ENCODE data around the gene RPL27.
A peak's percentile ranks its signal among the peaks of the same experiment; 100 is the strongest.

The RPL27 gene

DNA sequence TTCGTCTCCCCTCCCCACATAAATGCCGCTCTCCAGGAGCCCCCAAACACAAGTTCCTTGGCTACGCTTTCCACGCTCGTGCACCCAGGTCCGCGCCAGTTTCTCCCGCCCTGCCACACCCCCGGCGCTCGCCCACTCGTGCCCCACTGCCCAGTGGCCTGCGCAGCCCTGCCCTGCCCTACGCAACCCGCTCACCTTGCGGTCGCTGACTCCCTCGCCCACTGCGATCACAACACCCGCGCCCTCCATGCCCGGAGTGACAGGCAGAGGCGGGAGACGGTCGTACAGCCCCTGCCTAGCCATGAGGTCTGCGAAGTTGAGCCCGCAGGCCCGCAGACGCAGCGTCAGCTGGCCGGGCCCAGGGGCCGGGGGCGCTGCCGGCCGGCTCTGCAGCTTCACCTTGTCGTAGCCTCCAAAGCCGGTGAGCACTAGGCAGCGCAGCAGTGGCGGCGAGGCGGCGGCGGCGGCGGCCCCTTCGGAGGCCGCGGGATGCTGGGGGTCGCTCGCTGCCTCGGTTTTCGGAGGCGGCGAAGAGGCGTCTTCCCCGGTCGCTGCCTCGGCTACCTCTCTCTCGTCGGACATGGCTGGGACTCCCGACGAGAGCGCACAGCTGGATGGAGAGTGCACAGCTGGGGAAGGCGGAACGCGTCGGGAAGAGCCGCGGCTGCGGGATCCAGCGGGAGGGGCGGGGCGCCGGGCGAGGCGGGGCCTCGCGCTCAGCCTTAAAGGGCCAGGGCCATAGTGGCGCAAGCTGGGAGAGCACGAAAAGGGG is 23.7 kb downstream of the RPL27 start, which contains the start of gene VAT1:
VAT1 (minus strand) TSS at position 645 of the 772 bp plus-strand sequence; CDS start at position 582, 63 bp downstream.
- DNase-seq = peak; percentile 76

DNA sequence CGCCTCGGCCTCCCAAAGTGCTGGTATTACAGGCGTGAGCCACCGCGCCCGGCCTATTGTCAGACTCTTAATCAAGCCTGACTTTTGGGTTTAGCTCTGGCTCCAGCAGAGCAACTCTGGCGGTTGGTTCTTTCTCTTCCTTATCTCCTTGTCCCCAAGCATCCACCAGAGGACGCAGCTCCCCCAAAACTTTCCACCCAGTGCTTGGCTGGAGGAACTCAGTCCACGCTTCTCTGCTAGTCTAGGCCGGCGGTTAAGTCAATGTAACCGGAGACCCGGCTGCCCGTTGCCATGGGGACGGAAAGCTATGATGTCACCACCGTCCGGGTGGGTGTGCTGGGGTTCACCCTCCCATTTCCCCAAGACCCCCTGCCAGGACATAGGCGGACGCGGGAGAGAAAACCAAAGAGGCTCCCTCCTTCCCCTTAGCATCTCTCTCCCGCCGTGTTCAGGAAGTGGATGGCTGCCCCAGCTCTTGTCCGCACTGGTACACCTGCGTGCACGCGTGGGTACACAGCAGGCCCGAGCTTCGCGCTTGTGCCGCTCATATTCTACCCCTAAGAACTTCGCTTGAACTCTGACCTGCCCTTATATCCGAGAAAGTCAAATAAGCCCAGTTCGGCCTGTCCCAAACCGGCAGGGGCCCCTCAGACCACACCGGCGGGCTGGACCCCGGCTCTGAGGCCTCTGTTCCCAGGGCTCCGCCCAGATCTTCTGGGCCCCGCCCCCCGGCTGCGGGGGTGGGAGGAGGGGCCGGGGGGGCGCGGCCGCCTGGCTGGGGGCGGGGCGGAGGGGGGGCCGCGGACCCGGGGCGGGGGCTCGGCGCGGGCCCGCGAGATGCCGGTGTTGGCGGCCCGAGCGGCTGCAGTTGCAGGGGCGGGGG is 26.4 kb downstream of the RPL27 start, which contains the start of gene RND2:
RND2 (plus strand) TSS at position 825 of the 883 bp plus-strand sequence. CDS start 117 bp downstream, outside the sequence.
- peak; percentile 97 for DNase-seq

DNA sequence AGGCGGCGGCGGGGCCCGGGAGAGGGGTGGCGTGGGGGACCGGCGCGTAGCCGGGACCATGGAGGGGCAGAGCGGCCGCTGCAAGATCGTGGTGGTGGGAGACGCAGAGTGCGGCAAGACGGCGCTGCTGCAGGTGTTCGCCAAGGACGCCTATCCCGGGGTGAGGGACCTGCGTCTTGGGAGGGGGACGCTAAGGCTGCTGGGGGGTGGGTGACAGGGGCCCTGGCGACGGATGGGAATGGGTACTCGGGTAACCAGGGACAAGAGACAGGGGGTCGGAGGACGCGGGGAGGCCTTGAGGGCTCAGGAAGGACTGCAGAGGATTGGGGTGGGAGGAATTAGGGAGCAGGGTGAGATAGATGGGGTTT is 27.1 kb downstream of the RPL27 start:
- no peak for DNase-seq

GRCh38 chr17:43025766-43026537 is 27.7 kb downstream of the RPL27 start:
- no peak for DNase-seq

GRCh38 chr17:43026595-43026994 is 28.4 kb downstream of the RPL27 start:
- no peak for DNase-seq

GRCh38 chr17:43027091-43028032 is 29.1 kb downstream of the RPL27 start:
- DNase-seq = no peak

DNA sequence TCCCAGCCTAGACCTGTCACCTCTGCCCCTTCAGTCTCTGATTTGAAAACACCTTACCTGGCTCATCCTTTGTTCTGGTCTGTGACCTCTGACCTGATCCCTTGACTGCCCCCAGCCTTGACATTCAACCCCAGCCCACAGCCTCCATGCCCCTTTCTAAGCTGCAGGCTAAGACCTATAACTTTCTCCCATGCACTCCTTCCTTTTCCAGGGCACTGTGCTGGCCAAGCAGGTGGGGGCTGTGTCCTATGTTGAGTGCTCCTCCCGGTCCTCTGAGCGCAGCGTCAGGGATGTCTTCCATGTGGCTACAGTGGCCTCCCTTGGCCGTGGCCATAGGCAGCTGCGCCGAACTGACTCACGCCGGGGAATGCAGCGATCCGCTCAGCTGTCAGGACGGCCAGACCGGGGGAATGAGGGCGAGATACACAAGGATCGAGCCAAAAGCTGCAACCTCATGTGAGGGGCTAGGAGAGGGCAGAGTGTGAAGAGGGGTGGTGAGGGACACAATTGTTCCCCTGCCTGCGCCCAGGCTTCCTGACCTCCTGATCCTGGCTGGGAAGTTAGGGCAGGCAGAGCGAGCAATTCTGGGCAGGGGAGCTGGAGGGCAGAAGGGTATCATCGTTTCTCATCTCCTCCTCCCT is 30.1 kb downstream of the RPL27 start:
- DNase-seq = no peak

DNA sequence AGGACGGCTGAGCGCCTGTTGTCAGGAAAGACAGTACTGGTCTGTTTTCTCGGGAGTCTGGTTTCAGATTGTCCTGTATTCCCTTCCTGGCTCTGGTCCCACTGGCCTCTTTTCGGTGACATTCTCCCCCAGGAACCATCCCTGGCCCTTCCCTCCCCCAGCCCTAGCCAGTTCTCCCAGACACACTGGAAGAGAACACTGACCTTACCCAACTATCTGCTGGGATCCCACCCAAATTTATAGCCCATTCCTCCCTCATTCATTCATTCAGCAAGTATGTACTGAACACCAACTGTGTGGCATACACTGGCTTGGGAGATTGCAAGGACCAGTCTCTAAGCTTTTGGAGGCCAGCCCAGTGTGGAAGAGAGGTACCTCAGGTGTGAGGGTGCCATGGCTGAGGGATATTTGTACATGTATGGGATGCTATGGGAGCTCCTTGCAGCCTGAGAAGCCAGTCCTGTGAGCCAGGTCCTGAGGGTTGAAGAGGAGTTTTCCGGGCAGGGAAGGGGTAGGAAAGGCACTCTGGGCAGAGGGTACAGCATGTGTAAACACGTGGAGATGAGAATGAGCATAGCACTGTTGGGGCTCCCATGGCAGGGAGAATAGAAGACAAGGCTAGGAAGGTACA is 32.0 kb downstream of the RPL27 start:
- no peak for DNase-seq

DNA sequence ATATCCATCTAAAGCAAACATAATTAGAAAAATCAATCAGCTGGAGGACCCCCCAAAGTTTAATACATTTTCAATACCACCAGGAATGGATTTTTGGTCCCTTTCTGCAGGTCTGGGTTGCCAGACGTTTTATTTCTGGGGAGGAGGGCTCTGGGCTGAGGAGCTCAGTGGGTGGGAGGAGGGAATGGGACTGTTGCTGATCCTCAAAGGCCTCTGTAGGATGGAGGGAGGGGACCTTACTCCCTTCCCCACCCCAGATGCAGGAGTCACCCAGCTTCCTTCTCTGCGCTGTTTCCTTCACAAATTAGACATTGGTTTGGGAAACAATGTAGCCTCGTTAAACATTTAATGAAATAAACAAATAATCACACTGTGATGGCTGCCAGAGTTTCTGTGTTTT is 33.4 kb downstream of the RPL27 start:
- DNase-seq = no peak

DNA sequence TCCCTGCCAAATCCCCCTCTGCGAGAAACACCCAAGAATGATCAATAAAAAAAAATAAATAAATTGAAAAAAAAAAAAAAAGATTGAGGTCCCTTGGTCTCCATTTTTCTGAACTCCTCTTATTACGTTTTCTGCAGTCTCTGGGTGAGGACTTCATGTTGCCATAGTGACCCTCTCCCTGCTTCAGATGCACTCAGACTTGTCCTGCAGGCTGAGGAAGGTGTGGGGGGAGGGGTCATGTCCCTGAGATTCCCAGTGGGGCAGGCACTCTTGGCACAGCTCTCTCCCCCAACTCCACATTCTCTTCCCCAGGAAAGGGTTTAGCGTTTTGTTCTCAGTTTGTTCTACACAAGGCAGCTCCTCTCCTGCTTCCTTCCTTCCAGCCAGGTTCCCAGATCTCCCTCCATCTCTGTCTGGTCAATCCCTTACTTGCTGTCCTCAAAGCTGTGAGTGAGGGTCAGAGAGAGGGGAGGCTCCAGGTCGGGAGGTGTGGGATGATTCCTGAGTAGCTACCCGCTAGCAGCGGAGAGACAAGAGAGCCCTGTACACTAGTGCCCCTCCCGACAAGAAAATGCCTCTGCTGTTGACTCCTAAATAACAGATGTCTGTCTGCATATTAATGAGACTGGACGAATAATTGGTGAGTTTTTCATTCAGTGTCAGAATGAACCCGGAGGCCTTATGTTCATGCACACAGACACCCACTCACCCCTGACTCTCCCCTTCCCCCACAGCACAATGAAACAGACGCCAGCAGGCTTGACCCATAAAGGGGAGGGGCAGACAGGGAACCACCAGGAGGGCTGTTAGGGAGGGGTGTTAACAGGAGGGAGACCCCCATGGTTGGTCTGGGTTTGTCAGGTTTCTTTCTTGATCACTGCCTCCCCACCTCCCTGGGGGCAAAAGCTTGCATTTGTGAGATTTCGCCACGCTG is 36.0 kb downstream of the RPL27 start:
- DNase-seq = no peak

- no peak for DNase-seq
Observed at GRCh38 chr17:43034894-43035293, 36.7 kb downstream of the RPL27 start.

- no peak for DNase-seq
Observed at GRCh38 chr17:43039646-43040045, 41.4 kb downstream of the RPL27 start.

GRCh38 chr17:43040655-43041054 is 42.4 kb downstream of the RPL27 start:
- no peak for DNase-seq

- no peak for DNase-seq
Observed at GRCh38 chr17:43042025-43042628, 43.9 kb downstream of the RPL27 start.

DNA sequence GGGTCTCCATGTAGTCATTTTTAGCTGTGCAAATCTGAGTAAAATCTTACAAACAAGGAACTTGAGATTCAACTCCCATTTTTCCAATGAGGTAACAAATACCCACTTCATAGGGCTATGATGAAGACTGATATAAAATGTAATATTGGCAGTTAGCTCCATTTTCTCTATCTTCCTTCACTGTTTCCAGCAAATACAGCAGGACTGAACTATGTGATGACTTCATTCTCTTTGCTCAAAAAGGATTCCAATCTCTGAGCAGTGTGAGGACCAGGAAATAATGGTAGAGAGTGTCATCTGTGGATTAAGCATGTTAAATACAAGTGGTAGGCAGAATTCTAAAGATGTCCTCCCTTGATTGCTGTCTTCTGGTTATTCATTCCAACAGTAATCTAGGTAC is 45.1 kb downstream of the RPL27 start:
- no peak for DNase-seq

DNA sequence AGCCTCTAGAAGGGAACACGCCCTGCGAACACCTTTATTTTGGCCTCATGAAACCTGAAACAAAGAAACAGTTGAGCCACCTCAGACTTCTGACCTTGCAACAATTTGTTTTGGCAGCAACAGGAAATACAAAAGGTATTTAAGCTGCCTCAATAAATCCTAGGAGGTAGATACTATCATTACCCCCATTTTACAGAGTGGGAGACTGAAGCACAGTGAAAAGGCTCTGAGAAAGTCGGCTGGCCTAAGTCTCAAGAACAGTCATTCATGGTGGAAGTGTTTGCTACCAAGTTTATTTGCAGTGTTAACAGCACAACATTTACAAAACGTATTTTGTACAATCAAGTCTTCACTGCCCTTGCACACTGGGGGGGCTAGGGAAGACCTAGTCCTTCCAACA is 45.8 kb downstream of the RPL27 start:
- no peak for DNase-seq

GRCh38 chr17:43051969-43052368 is 53.8 kb downstream of the RPL27 start:
- no peak for DNase-seq
